H1 (cell line): ENCODE data around the gene PEX1. TPM values are rescaled to one million over a fixed set of nuclear protein-coding genes. Genes with fewer than 3 reads are reported as not detected.
"Not testable (repeated sequence)": the region's sequence is repeated elsewhere in the genome, so short reads cannot be mapped to it uniquely, and the experiment has no call there.

Source experiments
- CTCF ChIA-PET: fragments of 300-600 bp; sonication (Branson Sonifier 250); formaldehyde crosslinking; loops from one replicate; lab custom pipeline; 2021; ENCODE audit not compliant: partially characterized antibody; lab: Charles Lee
- POLR2A ChIA-PET: fragments of 300-600 bp; sonication (Branson Sonifier 250); formaldehyde crosslinking; loops from one replicate; lab custom pipeline; 2021; ENCODE audit warnings: inconsistent platforms; ENCODE audit not compliant: partially characterized antibody; lab: Charles Lee
- DNase-seq, 2 experiments: peaks; one replicate each; pipeline versions ENCODE4 v3.0.0 to v3.0.0-alpha.2; 2010 to 2022; ENCODE audit warnings: low spot score in 2 of 2, low read depth in 1 of 2, mixed read lengths in 1 of 2
- FAIRE-seq: peaks from 2 replicates; lab custom pipeline; 2011; peaks lifted over from hg19 to GRCh38; lab: Jason Lieb, UNC
- H2AFZ ChIP-seq: 2 replicates; pipeline ENCODE4 v1.8.1; 2012; ENCODE audit warnings: low read length, inconsistent platforms
- H2AK5ac ChIP-seq: 2 replicates; pipeline ENCODE4 v1.6.1; 2013; ENCODE audit warnings: low read depth, low read length
- H2BK120ac ChIP-seq: replicated peaks from 2 replicates; pipeline ENCODE3; 2013; ENCODE audit warnings: low read depth, low read length, inconsistent platforms
- H2BK12ac ChIP-seq: 2 replicates; pipeline ENCODE4 v1.6.1; 2013; ENCODE audit warnings: low read depth, low read length
- H2BK15ac ChIP-seq: 2 replicates; pipeline ENCODE4 v1.6.1; 2013; ENCODE audit warnings: low read length
- H2BK20ac ChIP-seq: 2 replicates; pipeline ENCODE4 v1.6.1; 2013; ENCODE audit warnings: low read length
- H2BK5ac ChIP-seq: 2 replicates; pipeline ENCODE4 v1.6.1; 2013; ENCODE audit warnings: low read depth, low read length
- H3K14ac ChIP-seq: 2 replicates; pipeline ENCODE4 v1.6.1; 2013; ENCODE audit warnings: inconsistent platforms; ENCODE audit not compliant: insufficient read length
- H3K18ac ChIP-seq: 2 replicates; pipeline ENCODE4 v1.6.1; 2013; ENCODE audit warnings: low read length; ENCODE audit errors: extremely low read depth
- H3K23ac ChIP-seq: 2 replicates; pipeline ENCODE4 v1.6.1; 2013; ENCODE audit warnings: inconsistent platforms; ENCODE audit not compliant: insufficient read length
- H3K23me2 ChIP-seq: 2 replicates; pipeline ENCODE4 v1.6.1; 2013; ENCODE audit warnings: low read depth, low read length
- H3K27ac ChIP-seq: 2 replicates; pipeline ENCODE4 v1.6.1; 2011; ENCODE audit warnings: low read depth, low read length, inconsistent platforms
- H3K27me3 ChIP-seq, 4 experiments: replicated peaks in 1 of 4; 1 replicate in 1 of 4; 2 replicates in 3 of 4; pipeline versions ENCODE4 v1.6.1 to v1.8.1; 2011 to 2013; ENCODE audit warnings: low read length in 3 of 4, mild to moderate bottlenecking in 3 of 4, inconsistent platforms in 2 of 4, mixed read lengths in 2 of 4, moderate library complexity in 1 of 4; ENCODE audit not compliant: control insufficient read depth in 3 of 4, insufficient read depth in 3 of 4; ENCODE audit errors: extremely low read depth in 1 of 4
- H3K36me3 ChIP-seq, 4 experiments: 2 replicates each; pipeline versions ENCODE4 v1.6.1 to v1.8.1; 2011 to 2013; ENCODE audit warnings: mild to moderate bottlenecking in 4 of 4, low read length in 3 of 4, moderate library complexity in 2 of 4, control low read depth in 1 of 4, inconsistent platforms in 1 of 4; ENCODE audit not compliant: insufficient read depth in 4 of 4, control insufficient read depth in 2 of 4
- H3K4ac ChIP-seq: replicated peaks from 2 replicates; pipeline ENCODE3; 2013; ENCODE audit warnings: low read length, low read depth, mixed read lengths, inconsistent platforms; ENCODE audit not compliant: insufficient read length
- H3K4me1 ChIP-seq, 4 experiments: replicated peaks in 1 of 4; 1 replicate in 1 of 4; 2 replicates in 3 of 4; pipeline versions ENCODE4 v1.6.1 to v1.8.1; 2011 to 2013; ENCODE audit warnings: low read length in 3 of 4, inconsistent platforms in 2 of 4, mixed read lengths in 1 of 4; ENCODE audit not compliant: insufficient read depth in 4 of 4, control insufficient read depth in 3 of 4
- H3K4me2 ChIP-seq, 2 experiments: 2 replicates each; pipeline versions ENCODE4 v1.6.1 to v1.8.1; 2011 to 2013; ENCODE audit warnings: low read depth in 2 of 2, low read length in 2 of 2, control low read depth in 1 of 2, inconsistent platforms in 1 of 2, mild to moderate bottlenecking in 1 of 2; ENCODE audit not compliant: insufficient read depth in 1 of 2
- H3K4me3 ChIP-seq, 4 experiments: fragments of 200-600, 300-600 bp in 1 of 4; sonication (generic), shearing (Covaris generic), sonication (Bioruptor Twin) in 1 of 4; 2 replicates each; pipeline versions ENCODE4 v1.5.1 to v1.8.1; 2011 to 2016; ENCODE audit warnings: low read length in 4 of 4, low read depth in 3 of 4, control low read depth in 2 of 4, inconsistent platforms in 2 of 4, mild to moderate bottlenecking in 2 of 4, mixed read lengths in 1 of 4, moderate library complexity in 1 of 4; ENCODE audit not compliant: insufficient read depth in 2 of 4; ENCODE audit errors: extremely low read depth in 1 of 4
- H3K56ac ChIP-seq: replicated peaks from 2 replicates; pipeline ENCODE3; 2013; ENCODE audit warnings: low read depth, mild to moderate bottlenecking, mixed read lengths, low read length, inconsistent platforms; ENCODE audit not compliant: insufficient read length
- H3K79me1 ChIP-seq: 2 replicates; pipeline ENCODE4 v1.6.1; 2013; ENCODE audit warnings: low read depth, low read length, control low read depth
- H3K79me2 ChIP-seq, 2 experiments: 2 replicates each; pipeline versions ENCODE4 v1.6.1 to v1.8.1; 2012 to 2013; ENCODE audit warnings: low read length in 2 of 2, mild to moderate bottlenecking in 2 of 2, inconsistent platforms in 1 of 2; ENCODE audit not compliant: insufficient read depth in 2 of 2, control insufficient read depth in 1 of 2
- H3K9ac ChIP-seq, 4 experiments: replicated peaks in 1 of 4; 1 replicate in 1 of 4; 2 replicates in 3 of 4; pipeline versions ENCODE4 v1.6.1 to v1.8.1; 2011 to 2013; ENCODE audit warnings: low read depth in 3 of 4, low read length in 3 of 4, control low read depth in 2 of 4, mild to moderate bottlenecking in 2 of 4, moderate library complexity in 2 of 4, inconsistent platforms in 1 of 4; ENCODE audit errors: extremely low read depth in 1 of 4
- H3K9me3 ChIP-seq, 2 experiments: 2 replicates each; pipeline versions ENCODE4 v1.6.1 to v1.8.1; 2012 to 2013; ENCODE audit warnings: mild to moderate bottlenecking in 2 of 2, moderate library complexity in 2 of 2, control low read depth in 1 of 2, inconsistent platforms in 1 of 2, low read depth in 1 of 2, low read length in 1 of 2, mixed read lengths in 1 of 2; ENCODE audit not compliant: insufficient read depth in 2 of 2
- H4K20me1 ChIP-seq, 2 experiments: replicated peaks in 1 of 2; 2 replicates each; pipeline versions ENCODE3 to v1.8.1; 2011 to 2013; ENCODE audit warnings: inconsistent platforms in 2 of 2, low read length in 2 of 2, mild to moderate bottlenecking in 1 of 2; ENCODE audit not compliant: insufficient read depth in 2 of 2, control insufficient read depth in 1 of 2
- H4K5ac ChIP-seq: 2 replicates; pipeline ENCODE4 v1.6.1; 2013; ENCODE audit warnings: low read length, low read depth, mixed read lengths, inconsistent platforms; ENCODE audit not compliant: insufficient read length
- H4K8ac ChIP-seq: 2 replicates; pipeline ENCODE4 v1.8.0; 2013; ENCODE audit warnings: mild to moderate bottlenecking, moderate library complexity, low read length, inconsistent platforms; ENCODE audit not compliant: insufficient read depth; ENCODE audit errors: extremely low read depth
- H4K91ac ChIP-seq: replicated peaks from 2 replicates; pipeline ENCODE3; 2013; ENCODE audit warnings: low read length, mixed read lengths, inconsistent platforms; ENCODE audit not compliant: insufficient read length
- WGBS, 2 experiments: shearing (Covaris generic) in 1 of 2; methylation state at CpG; one replicate each; pipeline versions ENCODE4 v1.1.6 to v1.1.7; 2013 to 2015; ENCODE audit warnings: low lambda C conversion rate in 2 of 2, mixed read lengths in 2 of 2, inconsistent platforms in 1 of 2, low coverage in 1 of 2, missing lambda C conversion rate in 1 of 2; ENCODE audit not compliant: insufficient replicate concordance in 2 of 2, insufficient coverage in 1 of 2, insufficient read length in 1 of 2; ENCODE audit errors: extremely low coverage in 1 of 2, missing lambda C conversion rate in 1 of 2; 5-methylcytosine and 5-hydroxymethylcytosine counted together
- polyA plus RNA-seq, 7 experiments: library from polyadenylated mRNA; depleted of rRNA in 3 of 7; stranded (reverse) in 5 of 7; unstranded in 2 of 7; fragments of >200 nt in 5 of 7; fragments of 200-250 nt in 2 of 7; gene quantifications; 1 replicate in 5 of 7; 2 replicates in 1 of 7; 4 replicates in 1 of 7; pipeline versions ENCODE4 v1.2.1 to v1.2.3, GENCODE V29; 2011 to 2013; ENCODE audit warnings: missing spikeins in 2 of 7, mixed read lengths in 2 of 7
- total RNA-seq: library from RNA; stranded (reverse); fragmentation: NEBNext Ultra II Directional; extraction: Animal tissue kit (Norgen Biotek cat#: 25700); gene quantifications from 2 replicates; pipeline ENCODE4 v1.2.1, GENCODE V29; 2021

The PEX1 gene
- total and polyA plus RNA-seq, 2 of the 8 experiments (the other 6 are each of a cell fraction or from before 2014, with no cell fraction given), result 16.4 to 23.9 TPM

GRCh38 chr7:92475261-92475770 lies 53.0 kb downstream of the PEX1 start:
- not testable (repeated sequence) for H2BK120ac ChIP-seq, H3K36me3 ChIP-seq, H4K8ac ChIP-seq, H3K23me2 ChIP-seq, H3K18ac ChIP-seq, H2BK15ac ChIP-seq, H2BK5ac ChIP-seq, FAIRE-seq, H2BK20ac ChIP-seq, H3K4me2 ChIP-seq, H3K4ac ChIP-seq, H2BK12ac ChIP-seq, H3K4me3 ChIP-seq, H2AFZ ChIP-seq, H4K20me1 ChIP-seq, H3K4me1 ChIP-seq, DNase-seq, H3K9ac ChIP-seq, H3K27ac ChIP-seq, H3K56ac ChIP-seq, H3K23ac ChIP-seq, H3K79me1 ChIP-seq, H3K9me3 ChIP-seq, H2AK5ac ChIP-seq, H4K5ac ChIP-seq, H3K79me2 ChIP-seq, H4K91ac ChIP-seq, H3K27me3 ChIP-seq, H3K14ac ChIP-seq
- CTCF ChIA-PET, result interaction anchor here (1.3 kb wide), 1 partner anchor 14 kb away, joined by 3 read pairs; no protein-coding TSS in a partner anchor
- 95% methylated on average over 12 of the region's 12 CpGs; no CpG with 5 or more reads in 1 of the 2 experiments for WGBS, 2 experiments
- POLR2A ChIA-PET, result interaction anchor here (0.7 kb wide), 1 partner anchor 28 kb away, joined by 3 read pairs; the partner anchor contains the start of gene GATAD1

DNA sequence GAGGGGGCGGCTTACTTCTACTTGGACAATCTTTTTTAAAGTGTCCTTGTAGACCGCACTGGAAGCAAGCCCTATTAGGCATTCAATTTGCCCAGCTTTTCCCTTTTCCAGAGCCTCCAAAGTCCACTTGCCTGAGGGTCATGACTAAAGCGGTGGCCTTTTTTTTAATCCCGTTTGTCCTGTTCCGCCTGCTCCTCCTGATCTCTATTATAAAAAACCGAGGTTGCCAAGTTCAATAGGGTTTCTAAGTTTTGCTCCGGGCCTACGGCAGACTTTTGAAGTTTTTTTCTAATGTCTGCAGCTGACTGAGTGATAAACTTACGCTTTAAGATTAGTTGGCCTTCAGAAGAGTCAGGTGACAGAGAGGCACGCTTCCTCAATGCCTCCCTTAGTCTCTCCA lies 54.3 kb downstream of the PEX1 start:
- POLR2A ChIA-PET, H4K5ac ChIP-seq, DNase-seq, H3K4me1 ChIP-seq, H3K9ac ChIP-seq, H2AK5ac ChIP-seq, H3K36me3 ChIP-seq, H4K20me1 ChIP-seq, FAIRE-seq, H3K4me3 ChIP-seq, H2BK12ac ChIP-seq, H2BK5ac ChIP-seq, H3K18ac ChIP-seq, H3K4ac ChIP-seq, H3K23me2 ChIP-seq, H3K56ac ChIP-seq, H2AFZ ChIP-seq, H3K9me3 ChIP-seq, H2BK20ac ChIP-seq, H3K27me3 ChIP-seq, H3K23ac ChIP-seq, H4K8ac ChIP-seq, H2BK15ac ChIP-seq, H3K79me1 ChIP-seq, H2BK120ac ChIP-seq, H4K91ac ChIP-seq, H3K14ac ChIP-seq, H3K79me2 ChIP-seq, H3K27ac ChIP-seq, H3K4me2 ChIP-seq: not testable (repeated sequence)
- 99% methylated on average over 10 of the region's 10 CpGs; no CpG with 5 or more reads in 1 of the 2 experiments for WGBS, 2 experiments
- CTCF ChIA-PET, result interaction anchor here (0.6 kb wide), 1 partner anchor 49 kb away, joined by 3 read pairs; no protein-coding TSS in a partner anchor
